HG03378 (cell line): Measurements from ENCODE around the gene CCND2.
A peak's percentile ranks its signal among the peaks of the same experiment; 100 is the strongest.

Experiments
- ATAC-seq: cut with Tn5 transposase; IDR thresholded peaks from one replicate; pipeline ENCODE4 v1.9.1; 2021; ENCODE audit warnings: mild to moderate bottlenecking, moderate library complexity; ENCODE audit not compliant: unreplicated experiment

The CCND2 gene

GRCh38 chr12:4289231-4289878, 15.8 kb downstream of the CCND2 start:
- no peak for ATAC-seq

GRCh38 chr12:4289998-4290790, 16.6 kb downstream of the CCND2 start:
- ATAC-seq, result no peak

- ATAC-seq, result no peak
Measured at GRCh38 chr12:4292341-4293073, 18.9 kb downstream of the CCND2 start.

GRCh38 chr12:4293299-4293965, 19.9 kb downstream of the CCND2 start:
- ATAC-seq, result no peak

- no peak for ATAC-seq
Measured at GRCh38 chr12:4293966-4294505, 20.5 kb downstream of the CCND2 start.

- no peak for ATAC-seq
Measured at GRCh38 chr12:4296751-4297150, 23.2 kb downstream of the CCND2 start.

GRCh38 chr12:4297617-4298016, 24.1 kb downstream of the CCND2 start:
- no peak for ATAC-seq

- ATAC-seq, result no peak
Measured at GRCh38 chr12:4300883-4301282, 27.3 kb downstream of the CCND2 start.

- no peak for ATAC-seq
Measured at GRCh38 chr12:4301932-4302501, 28.5 kb downstream of the CCND2 start.

- ATAC-seq, result no peak
Measured at GRCh38 chr12:4302881-4303280, 29.3 kb downstream of the CCND2 start.

GRCh38 chr12:4303750-4304149, 30.2 kb downstream of the CCND2 start:
- ATAC-seq, result no peak

GRCh38 chr12:4307593-4308333, 34.2 kb downstream of the CCND2 start:
- no peak for ATAC-seq

- ATAC-seq, result no peak
Measured at GRCh38 chr12:4308334-4308950, 34.9 kb downstream of the CCND2 start.

GRCh38 chr12:4311776-4312175, 38.2 kb downstream of the CCND2 start:
- ATAC-seq, result no peak

- no peak for ATAC-seq
Measured at GRCh38 chr12:4312251-4312650, 38.7 kb downstream of the CCND2 start.

GRCh38 chr12:4320497-4320852, 46.9 kb downstream of the CCND2 start:
- peak; percentile 46 for ATAC-seq

- peak; percentile 79 for ATAC-seq
Measured at GRCh38 chr12:4320853-4321701, 47.5 kb downstream of the CCND2 start, which contains the start of gene TIGAR. Gene TIGAR, plus strand, starts transcription at chr12:4321213. Its CDS starts 59 bp downstream, at chr12:4321272.

- no peak for ATAC-seq
Measured at GRCh38 chr12:4322726-4323125, 49.2 kb downstream of the CCND2 start.
